Colon (tissue), 2 donors: ENCODE results near the gene ATXN7L2.

Experiments used
- FAIRE-seq: peaks from 2 replicates; lab custom pipeline; 2012; peaks lifted over from hg19 to GRCh38; lab: Jason Lieb, UNC
- donor health status: control.
- donor health status: control.

The ATXN7L2 gene

GRCh38 chr1:109497449-109498160 is 13.9 kb downstream of the ATXN7L2 start:
- FAIRE-seq = no peak

- FAIRE-seq = no peak
Observed at GRCh38 chr1:109498161-109498801, 14.6 kb downstream of the ATXN7L2 start.

GRCh38 chr1:109499081-109499480 is 15.4 kb downstream of the ATXN7L2 start:
- FAIRE-seq = no peak

- no peak for FAIRE-seq
Observed at GRCh38 chr1:109499661-109500536, 16.2 kb downstream of the ATXN7L2 start.

- no peak for FAIRE-seq
Observed at GRCh38 chr1:109500941-109501381, 17.3 kb downstream of the ATXN7L2 start.

GRCh38 chr1:109501644-109502363 is 18.1 kb downstream of the ATXN7L2 start:
- no peak for FAIRE-seq

GRCh38 chr1:109502364-109502851 is 18.7 kb downstream of the ATXN7L2 start:
- no peak for FAIRE-seq

GRCh38 chr1:109503935-109504334 is 20.2 kb downstream of the ATXN7L2 start:
- no peak for FAIRE-seq

GRCh38 chr1:109504974-109505373 is 21.3 kb downstream of the ATXN7L2 start:
- FAIRE-seq = no peak

- no peak for FAIRE-seq
Observed at GRCh38 chr1:109508001-109508872, 24.5 kb downstream of the ATXN7L2 start.

- FAIRE-seq = no peak
Observed at GRCh38 chr1:109508873-109509175, 25.1 kb downstream of the ATXN7L2 start.

- FAIRE-seq = no peak
Observed at GRCh38 chr1:109509176-109510134, 25.8 kb downstream of the ATXN7L2 start, which contains the start of gene AMIGO1. Gene AMIGO1, minus strand, starts transcription at chr1:109509727. Its CDS starts 815 bp downstream, at chr1:109508912.

GRCh38 chr1:109513110-109513710 is 29.5 kb downstream of the ATXN7L2 start:
- no peak for FAIRE-seq

GRCh38 chr1:109514846-109515245 is 31.1 kb downstream of the ATXN7L2 start:
- no peak for FAIRE-seq

GRCh38 chr1:109516872-109517271 is 33.2 kb downstream of the ATXN7L2 start:
- no peak for FAIRE-seq

- no peak for FAIRE-seq
Observed at GRCh38 chr1:109517337-109517736, 33.6 kb downstream of the ATXN7L2 start.

- FAIRE-seq = no peak
Observed at GRCh38 chr1:109521002-109521951, 37.6 kb downstream of the ATXN7L2 start.

GRCh38 chr1:109522026-109522425 is 38.3 kb downstream of the ATXN7L2 start:
- FAIRE-seq = no peak
